ENCODE data around the gene SORBS1. TPM values are rescaled to one million over a fixed set of nuclear protein-coding genes. Genes with fewer than 3 reads are reported as not detected.
A peak's percentile ranks its signal among the peaks of the same experiment; 100 is the strongest.

Gene SORBS1
- total and polyA plus RNA-seq, 2 of the 13 experiments (the other 11 are each of a cell fraction or from before 2014, with no cell fraction given): 16.8 to 39.8 TPM

GRCh38 chr10:95517536-95518454 is 43.4 kb downstream of the SORBS1 start (continued):
- TF ChIP-seq MED13 (CRISPR knock-in tag; IDR thresholded peaks at IDR 0.05) (no peak), CEBPZ (IDR thresholded peaks at IDR 0.05; ENCODE audit: low read length) (no peak), ZNF569 (CRISPR knock-in tag; IDR thresholded peaks at IDR 0.05; ENCODE audit: borderline replicate concordance) (no peak), MLXIP (CRISPR knock-in tag; IDR thresholded peaks at IDR 0.05; ENCODE audit: borderline replicate concordance) (no peak), ZMYM3 (CRISPR knock-in tag; IDR thresholded peaks at IDR 0.05) (no peak), PITX1 (CRISPR knock-in tag; IDR thresholded peaks at IDR 0.05) (no peak), FOXA3 (CRISPR knock-in tag; IDR thresholded peaks at IDR 0.05) (peak; percentile 30; the same call in 1 of the 2 replicates), PATZ1 (CRISPR knock-in tag; IDR thresholded peaks at IDR 0.05) (no peak), SRSF4 (IDR thresholded peaks at IDR 0.05; ENCODE audit: low read depth, low read length, poor library complexity, severe bottlenecking) (no peak), ZNF343 (CRISPR knock-in tag; IDR thresholded peaks at IDR 0.05) (no peak), PBX3 (CRISPR knock-in tag; IDR thresholded peaks at IDR 0.05; ENCODE audit: borderline replicate concordance) (no peak), MAZ (IDR thresholded peaks at IDR 0.05; ENCODE audit: borderline replicate concordance, low read depth, low read length) (no peak), MAZ (CRISPR knock-in tag; IDR thresholded peaks at IDR 0.05; ENCODE audit: low read depth) (no peak), TEAD3 (CRISPR knock-in tag; optimal IDR thresholded peaks at IDR 0.05; ENCODE audit: borderline replicate concordance) (peak; percentile 83), SALL1 (CRISPR knock-in tag; IDR thresholded peaks at IDR 0.05) (peak; percentile 54), PRDM4 (CRISPR knock-in tag; IDR thresholded peaks at IDR 0.05; ENCODE audit: borderline replicate concordance) (no peak)
